Right lung (tissue), 10 donors: ENCODE measurements around the gene OR5D18. TPM values are rescaled to one million over a fixed set of nuclear protein-coding genes. Genes with fewer than 3 reads are reported as not detected.
"Not testable (repeated sequence)": the region's sequence is repeated elsewhere in the genome, so short reads cannot be mapped to it uniquely, and the experiment has no call there.

ENCODE experiments used
- DNase-seq, 2 donors: peaks; one replicate each; pipeline ENCODE4 v3.0.0-alpha.2; 2013
- long read RNA-seq, 8 donors: transcript quantifications; one replicate each; lab custom pipeline, GENCODE V29; 2026
- polyA plus RNA-seq, 5 donors: library from polyadenylated mRNA; unstranded; fragments of 120-200 nt; gene quantifications; one replicate each; pipeline versions ENCODE4 v1.2.1 to v1.2.3, GENCODE V29; 2013; ENCODE audit warnings: inconsistent platforms in 1 of 5, low replicate concordance in 1 of 5; ENCODE audit not compliant: insufficient read length in 5 of 5, insufficient read depth in 1 of 5

Gene OR5D18
- polyA plus RNA-seq, result not detected
- long read RNA-seq, donor 1, result 0 reads
- long read RNA-seq, donor 2, result 0 reads
- long read RNA-seq, donor 3, result 0 reads
- long read RNA-seq, donor 4, result 0 reads
- long read RNA-seq, donor 5, result 0 reads
- long read RNA-seq, donor 6, result 0 reads
- long read RNA-seq, donor 7, result 0 reads
- long read RNA-seq, donor 8, result 0 reads

- no peak for DNase-seq
Measured at GRCh38 chr11:55819330-55819729, at the start of gene OR5D18. Gene OR5D18, plus strand, starts transcription at chr11:55819630. Its CDS starts 0 bp downstream, at chr11:55819630.

- no peak for DNase-seq
Measured at GRCh38 chr11:55773138-55773537, 46.3 kb upstream of the OR5D18 start, which contains the start of gene OR5D13. Gene OR5D13, plus strand, starts transcription at chr11:55773438. Its CDS starts 0 bp downstream, at chr11:55773438.

- DNase-seq, result no peak
Measured at GRCh38 chr11:55791606-55792005, 27.8 kb upstream of the OR5D18 start.

GRCh38 chr11:55793321-55793720 lies 26.1 kb upstream of the OR5D18 start:
- DNase-seq, result no peak

GRCh38 chr11:55795256-55795655 lies 24.2 kb upstream of the OR5D18 start, which contains the start of gene OR5D14:
Gene OR5D14, plus strand, starts transcription at chr11:55795556. Its CDS starts 0 bp downstream, at chr11:55795556.
- DNase-seq, result no peak

GRCh38 chr11:55806248-55806647 lies 13.2 kb upstream of the OR5D18 start:
- DNase-seq, result no peak

GRCh38 chr11:55811067-55811466 lies 8.4 kb upstream of the OR5D18 start, which contains the start of gene OR5L1:
Gene OR5L1, plus strand, starts transcription at chr11:55811367. Its CDS starts 100 bp downstream, at chr11:55811467.
- no peak for DNase-seq

GRCh38 chr11:55826919-55827318 lies 7.5 kb downstream of the OR5D18 start, which contains the start of gene OR5L2:
Gene OR5L2, plus strand, starts transcription at chr11:55827219. Its CDS starts 0 bp downstream, at chr11:55827219.
- no peak for DNase-seq

GRCh38 chr11:55838452-55838851 lies 19.0 kb downstream of the OR5D18 start, which contains the start of gene OR5D16:
Gene OR5D16, plus strand, starts transcription at chr11:55838752. Its CDS starts 0 bp downstream, at chr11:55838752.
- DNase-seq, result no peak

GRCh38 chr11:55847453-55847852 lies 28.0 kb downstream of the OR5D18 start:
- DNase-seq, result no peak

- DNase-seq, result no peak
Measured at GRCh38 chr11:55849037-55849436, 29.6 kb downstream of the OR5D18 start.

- DNase-seq, result no peak
Measured at GRCh38 chr11:55852141-55852540, 32.7 kb downstream of the OR5D18 start.

- no peak for DNase-seq
Measured at GRCh38 chr11:55854704-55855103, 35.3 kb downstream of the OR5D18 start.

GRCh38 chr11:55867354-55867753 lies 47.9 kb downstream of the OR5D18 start:
- DNase-seq, result not testable (repeated sequence)

Other genes with a start within 250 kb of the OR5D18 start
- gene OR4C16, start 247.5 kb upstream of the OR5D18 start, polyA plus RNA-seq, result not detected
- gene OR4C11, start 212.0 kb upstream of the OR5D18 start, polyA plus RNA-seq, result not detected
- gene OR4P4, start 184.5 kb upstream of the OR5D18 start, polyA plus RNA-seq, result under 1 TPM in 2 of 5 donors, not detected in 3; 0.09 to 0.18 TPM
- not detected for gene OR4S2, start 171.3 kb upstream of the OR5D18 start, polyA plus RNA-seq
- gene OR4C6, start 157.4 kb upstream of the OR5D18 start, polyA plus RNA-seq, result not detected
- gene OR5D13, start 46.2 kb upstream of the OR5D18 start, polyA plus RNA-seq, result not detected
- gene OR5D14, start 24.1 kb upstream of the OR5D18 start, polyA plus RNA-seq, result not detected
- not detected for gene OR5L1, start 8.3 kb upstream of the OR5D18 start, polyA plus RNA-seq
- not detected for gene OR5L2, start 7.6 kb downstream of the OR5D18 start, polyA plus RNA-seq
- gene OR5D16, start 19.1 kb downstream of the OR5D18 start, polyA plus RNA-seq, result not detected
- not detected for gene TRIM51, start 63.7 kb downstream of the OR5D18 start, polyA plus RNA-seq
- gene OR5W2, start 95.0 kb downstream of the OR5D18 start, polyA plus RNA-seq, result not detected
- not detected for gene OR5I1, start 116.8 kb downstream of the OR5D18 start, polyA plus RNA-seq
- not detected for gene OR10AG1, start 150.3 kb downstream of the OR5D18 start, polyA plus RNA-seq
- not detected for gene OR5F1, start 175.0 kb downstream of the OR5D18 start, polyA plus RNA-seq
- gene OR5AS1, start 208.0 kb downstream of the OR5D18 start, polyA plus RNA-seq, result under 1 TPM; 0.04 to 0.08 (median 0.06) TPM